Effector memory CD4-positive, alpha-beta T cell (primary cell): ENCODE measurements around the gene SLC35B4.

Experiments used
- DNase-seq, 3 donors: peaks; one replicate each; pipeline ENCODE4 v3.0.0-alpha.2; 2020
- H3K27ac ChIP-seq: 2 replicates; pipeline ENCODE4 v1.7.0; 2013; ENCODE audit warnings: mild to moderate bottlenecking, low read length, moderate library complexity; ENCODE audit not compliant: insufficient read depth, poor library complexity, severe bottlenecking
- H3K27me3 ChIP-seq: replicated peaks from 2 replicates; pipeline ENCODE4 v1.7.0; 2013; ENCODE audit warnings: mild to moderate bottlenecking, low read length; ENCODE audit not compliant: insufficient read depth, control insufficient read depth, poor library complexity, severe bottlenecking
- H3K36me3 ChIP-seq: 2 replicates; pipeline ENCODE4 v1.7.0; 2013; ENCODE audit warnings: mild to moderate bottlenecking, low read length, moderate library complexity; ENCODE audit not compliant: control insufficient read depth, insufficient read depth
- H3K4me1 ChIP-seq: 2 replicates; pipeline ENCODE4 v1.7.0; 2013; ENCODE audit warnings: low read length, mild to moderate bottlenecking; ENCODE audit not compliant: control insufficient read depth, insufficient read depth, poor library complexity, severe bottlenecking
- H3K4me3 ChIP-seq: 2 replicates; pipeline ENCODE4 v1.7.0; 2013; ENCODE audit warnings: low read length, low read depth, mild to moderate bottlenecking; ENCODE audit not compliant: insufficient read depth, poor library complexity, severe bottlenecking
- H3K9me3 ChIP-seq: 2 replicates; pipeline ENCODE4 v1.7.0; 2013; ENCODE audit warnings: mild to moderate bottlenecking, low read length, moderate library complexity; ENCODE audit not compliant: control insufficient read depth

The SLC35B4 gene

DNA sequence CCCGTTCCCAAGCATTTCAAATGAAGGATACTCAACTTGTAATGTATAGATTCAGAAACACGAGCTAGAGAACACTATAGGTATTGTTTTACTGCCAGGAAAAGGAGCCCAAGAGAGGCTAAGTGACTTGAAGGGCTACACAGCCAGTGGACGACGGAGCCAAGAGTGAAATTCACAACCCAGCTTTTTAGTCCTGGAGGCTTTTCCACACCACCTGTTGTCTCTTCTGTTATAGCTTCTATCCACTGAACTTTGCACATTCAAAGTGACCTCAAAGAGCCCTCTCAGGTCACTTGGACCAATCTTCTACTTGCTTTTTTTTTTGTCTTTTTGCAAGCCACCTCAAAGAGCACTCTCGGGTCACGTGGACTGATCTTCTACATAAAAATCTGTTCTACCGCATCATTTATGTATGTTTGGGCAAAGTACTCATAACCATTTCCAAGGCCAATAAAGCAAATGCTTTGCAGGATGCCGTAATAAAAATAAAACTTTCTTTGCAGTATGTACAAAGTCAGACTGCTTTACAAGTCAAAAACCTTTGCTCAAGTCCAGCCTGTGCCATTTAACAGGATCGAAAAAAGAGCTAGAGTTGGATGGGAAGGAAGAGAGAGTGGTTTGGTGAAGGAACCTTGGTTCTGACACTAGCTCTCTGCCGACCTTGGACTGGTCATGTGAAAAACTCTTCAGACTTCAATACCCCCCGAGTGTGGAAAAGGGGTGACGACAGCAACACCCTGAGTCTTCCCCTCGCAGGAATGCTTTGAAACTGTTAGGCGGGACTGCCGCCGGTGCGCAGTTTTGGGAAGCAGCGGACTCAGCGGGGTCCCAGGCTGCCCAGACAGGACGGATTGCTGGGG, 821 bp downstream of the SLC35B4 start:
- DNase-seq = no peak
- peak overlapping the region; percentile 87 for H3K4me3 ChIP-seq
- H3K27me3 ChIP-seq = no peaks in the 10 kb centered on the region
- H3K9me3 ChIP-seq = no peaks in the 10 kb centered on the region
- H3K36me3 ChIP-seq = no peaks in the 10 kb centered on the region
- peak overlapping the region; percentile 61 for H3K27ac ChIP-seq
- no peaks in the 10 kb centered on the region for H3K4me1 ChIP-seq

DNA sequence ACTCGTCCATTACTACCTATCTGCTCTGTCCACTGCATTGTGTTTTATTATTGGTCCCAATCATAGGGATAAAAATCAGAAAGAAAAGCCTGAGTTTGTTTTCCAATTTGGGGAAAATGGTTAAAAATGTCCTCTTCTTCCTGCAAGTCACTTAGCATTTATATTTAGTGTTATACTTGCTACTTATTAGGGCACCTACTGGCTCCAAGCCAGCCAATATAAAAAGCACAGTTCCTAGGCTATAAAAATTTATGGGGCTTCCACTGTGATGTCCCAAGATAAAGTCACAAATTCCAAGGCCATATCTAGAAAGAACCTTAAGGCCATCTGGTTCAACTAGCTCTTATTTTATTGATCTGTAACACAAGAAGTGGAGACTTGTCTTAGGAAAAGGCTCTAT, 3.2 kb downstream of the SLC35B4 start:
- Histone ChIP-seq H3K4me3 (no peak overlapping the region), H3K27me3 (no peaks in the 10 kb centered on the region), H3K27ac (no peak overlapping the region), H3K36me3 (no peaks in the 10 kb centered on the region), H3K4me1 (no peaks in the 10 kb centered on the region), H3K9me3 (no peaks in the 10 kb centered on the region)
- DNase-seq = no peak

DNA sequence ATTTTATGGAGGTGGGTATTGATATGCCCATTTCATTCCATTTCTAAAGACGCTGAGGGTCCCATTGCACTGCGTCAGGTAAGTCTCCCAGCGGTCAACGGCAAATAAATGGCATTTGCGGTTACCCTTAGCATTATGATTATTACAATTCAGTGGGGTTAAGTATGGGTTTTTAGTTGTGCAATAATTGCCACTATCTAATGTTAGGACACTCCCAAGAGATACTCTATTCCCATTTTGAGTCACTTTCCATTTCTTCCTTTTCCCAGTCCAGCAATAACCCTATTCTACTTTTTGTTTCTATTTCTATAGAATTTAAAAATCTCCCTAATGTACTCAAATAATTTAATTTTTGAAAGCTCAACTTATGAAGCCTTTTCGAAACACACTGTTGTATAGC, 4.0 kb downstream of the SLC35B4 start:
- Histone ChIP-seq H3K27ac (no peak overlapping the region), H3K36me3 (peaks cover under 1% of the 10 kb centered on the region), H3K4me1 (no peaks in the 10 kb centered on the region), H3K27me3 (no peaks in the 10 kb centered on the region), H3K4me3 (no peak overlapping the region), H3K9me3 (no peaks in the 10 kb centered on the region)
- no peak for DNase-seq

DNA sequence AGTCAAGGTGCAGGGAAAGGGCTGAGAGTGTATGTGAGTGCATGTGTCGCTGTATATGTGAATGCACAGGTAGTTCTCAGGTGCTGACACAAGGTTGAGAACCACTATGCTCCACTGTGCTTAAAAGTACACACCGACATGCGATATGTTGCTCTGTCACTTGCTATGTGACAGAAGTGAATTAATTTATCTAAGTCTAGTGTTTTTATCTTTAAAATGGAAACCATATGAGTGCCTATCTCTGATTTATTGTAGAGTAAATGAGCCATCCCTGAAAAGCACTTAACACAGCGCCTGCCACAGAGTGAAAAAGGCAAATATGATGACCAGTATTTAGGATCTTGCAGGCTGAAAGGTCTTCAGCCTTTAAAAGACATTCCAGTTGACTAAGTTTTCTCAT, 4.9 kb downstream of the SLC35B4 start:
- peaks cover 6% of the 10 kb centered on the region for H3K36me3 ChIP-seq
- no peak overlapping the region for H3K27ac ChIP-seq
- no peak for DNase-seq
- no peaks in the 10 kb centered on the region for H3K4me1 ChIP-seq
- no peaks in the 10 kb centered on the region for H3K27me3 ChIP-seq
- H3K4me3 ChIP-seq = no peak overlapping the region
- no peaks in the 10 kb centered on the region for H3K9me3 ChIP-seq

DNA sequence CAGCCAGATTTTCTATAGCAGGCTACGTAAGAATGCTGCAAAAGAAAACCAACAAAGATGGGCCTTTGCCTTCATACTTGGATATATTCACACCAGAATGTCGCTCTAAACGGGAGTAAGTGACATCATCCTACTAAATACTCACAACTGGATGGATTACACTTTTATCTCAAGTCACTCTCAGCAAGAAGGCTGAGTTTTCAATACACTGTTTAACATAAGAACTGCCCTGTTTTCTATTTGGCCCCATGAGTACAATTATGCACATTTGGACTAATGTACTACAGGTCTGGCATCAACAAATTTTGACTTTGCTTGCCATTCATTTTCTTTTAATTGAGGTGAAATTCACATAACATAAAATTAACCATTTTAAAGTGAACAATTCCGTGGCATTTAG, 8.2 kb downstream of the SLC35B4 start:
- no peak overlapping the region for H3K4me3 ChIP-seq
- H3K36me3 ChIP-seq = peaks cover 17% of the 10 kb centered on the region
- H3K9me3 ChIP-seq = no peaks in the 10 kb centered on the region
- H3K4me1 ChIP-seq = no peaks in the 10 kb centered on the region
- H3K27me3 ChIP-seq = no peaks in the 10 kb centered on the region
- no peak overlapping the region for H3K27ac ChIP-seq
- no peak for DNase-seq

DNA sequence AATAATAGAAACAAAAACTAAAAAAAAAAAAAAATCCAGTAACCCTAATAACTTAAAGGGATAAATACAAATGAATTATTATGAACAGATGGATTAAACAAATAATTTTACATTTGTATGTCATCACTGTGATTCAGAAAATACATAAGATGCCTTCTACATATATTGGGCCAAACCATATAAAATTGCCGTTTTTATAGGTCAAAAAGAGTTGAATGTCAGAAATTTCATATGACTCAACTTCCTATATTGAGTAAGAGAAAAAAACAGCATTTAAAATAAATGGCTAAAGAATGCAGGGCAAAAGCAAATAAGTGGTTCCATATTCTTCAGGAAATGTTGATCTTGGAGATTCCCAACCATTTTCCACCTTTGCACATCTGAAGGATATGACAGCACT, 9.4 kb downstream of the SLC35B4 start:
- no peaks in the 10 kb centered on the region for H3K27me3 ChIP-seq
- no peaks in the 10 kb centered on the region for H3K9me3 ChIP-seq
- no peaks in the 10 kb centered on the region for H3K4me1 ChIP-seq
- peaks cover 17% of the 10 kb centered on the region for H3K36me3 ChIP-seq
- no peak overlapping the region for H3K27ac ChIP-seq
- no peak for DNase-seq
- H3K4me3 ChIP-seq = no peak overlapping the region

DNA sequence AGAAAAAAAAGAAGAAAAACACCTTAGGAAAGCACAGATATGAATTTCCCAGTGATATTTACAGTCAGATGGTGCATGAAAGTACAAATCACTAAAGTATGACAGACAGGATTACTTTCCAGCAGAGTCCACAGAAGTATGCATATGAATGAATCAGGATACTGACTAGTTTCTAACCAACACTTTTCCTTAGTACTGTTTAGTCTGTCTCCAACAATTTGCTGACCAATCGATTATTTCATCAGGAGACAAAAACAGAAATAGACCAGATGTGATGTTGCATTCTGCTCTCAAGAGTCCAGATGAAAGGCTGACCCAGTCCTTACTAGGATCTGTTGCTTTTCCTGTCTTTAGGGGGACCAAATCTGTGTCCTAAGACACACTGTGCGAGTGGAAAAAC, 14.6 kb downstream of the SLC35B4 start:
- H3K27me3 ChIP-seq = no peaks in the 10 kb centered on the region
- peaks cover 19% of the 10 kb centered on the region for H3K36me3 ChIP-seq
- no peaks in the 10 kb centered on the region for H3K9me3 ChIP-seq

DNA sequence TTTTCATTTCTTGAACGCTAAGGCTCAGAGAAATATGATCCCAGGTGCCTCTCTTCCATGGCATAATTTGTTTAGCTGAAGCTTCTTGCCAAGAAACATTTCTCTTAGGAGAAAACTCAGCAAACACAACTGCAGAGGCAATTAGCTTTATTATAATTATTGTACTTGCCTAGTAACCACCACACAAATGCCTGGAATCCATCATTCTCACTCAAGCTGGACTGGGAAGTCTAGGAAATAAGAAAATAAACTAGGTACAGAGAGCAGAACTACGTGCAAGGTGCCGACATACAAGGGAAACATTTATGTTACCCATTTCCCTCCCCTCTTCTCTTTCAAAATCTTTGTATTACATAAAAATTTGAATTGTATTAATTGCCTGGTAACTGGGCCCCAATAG, 15.1 kb downstream of the SLC35B4 start:
- H3K9me3 ChIP-seq = no peaks in the 10 kb centered on the region
- no peak overlapping the region for H3K27ac ChIP-seq
- no peaks in the 10 kb centered on the region for H3K4me1 ChIP-seq
- H3K36me3 ChIP-seq = peaks cover 17% of the 10 kb centered on the region
- H3K27me3 ChIP-seq = no peaks in the 10 kb centered on the region
- DNase-seq = no peak
- H3K4me3 ChIP-seq = no peak overlapping the region

More for the DNA sequence above, 14.6 kb downstream of the SLC35B4 start:
- Histone ChIP-seq H3K4me1 (no peaks in the 10 kb centered on the region), H3K4me3 (no peak overlapping the region), H3K27ac (no peak overlapping the region)
- DNase-seq = no peak

DNA sequence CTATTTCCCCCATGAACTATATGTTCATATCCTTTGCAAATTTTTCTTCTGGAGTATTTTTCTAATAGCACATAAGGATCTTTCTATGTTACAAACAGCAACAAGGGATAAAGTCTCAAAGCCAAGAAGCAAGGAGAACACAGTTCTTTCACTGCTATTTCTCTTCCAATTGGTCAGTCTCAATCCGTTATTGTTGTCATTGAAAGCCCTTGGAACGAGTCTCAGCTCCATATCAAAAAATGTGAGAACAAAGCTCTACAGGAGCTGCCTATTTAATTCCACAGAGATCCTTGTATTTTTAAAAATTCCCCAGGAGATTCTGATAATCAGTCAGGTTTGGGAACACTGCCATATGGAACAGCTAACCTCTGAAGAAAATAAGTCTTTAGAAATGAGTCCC, 15.7 kb downstream of the SLC35B4 start:
- Histone ChIP-seq H3K27me3 (no peaks in the 10 kb centered on the region), H3K36me3 (peaks cover 15% of the 10 kb centered on the region), H3K4me3 (no peak overlapping the region), H3K9me3 (no peaks in the 10 kb centered on the region), H3K27ac (no peak overlapping the region), H3K4me1 (no peaks in the 10 kb centered on the region)
- no peak for DNase-seq

DNA sequence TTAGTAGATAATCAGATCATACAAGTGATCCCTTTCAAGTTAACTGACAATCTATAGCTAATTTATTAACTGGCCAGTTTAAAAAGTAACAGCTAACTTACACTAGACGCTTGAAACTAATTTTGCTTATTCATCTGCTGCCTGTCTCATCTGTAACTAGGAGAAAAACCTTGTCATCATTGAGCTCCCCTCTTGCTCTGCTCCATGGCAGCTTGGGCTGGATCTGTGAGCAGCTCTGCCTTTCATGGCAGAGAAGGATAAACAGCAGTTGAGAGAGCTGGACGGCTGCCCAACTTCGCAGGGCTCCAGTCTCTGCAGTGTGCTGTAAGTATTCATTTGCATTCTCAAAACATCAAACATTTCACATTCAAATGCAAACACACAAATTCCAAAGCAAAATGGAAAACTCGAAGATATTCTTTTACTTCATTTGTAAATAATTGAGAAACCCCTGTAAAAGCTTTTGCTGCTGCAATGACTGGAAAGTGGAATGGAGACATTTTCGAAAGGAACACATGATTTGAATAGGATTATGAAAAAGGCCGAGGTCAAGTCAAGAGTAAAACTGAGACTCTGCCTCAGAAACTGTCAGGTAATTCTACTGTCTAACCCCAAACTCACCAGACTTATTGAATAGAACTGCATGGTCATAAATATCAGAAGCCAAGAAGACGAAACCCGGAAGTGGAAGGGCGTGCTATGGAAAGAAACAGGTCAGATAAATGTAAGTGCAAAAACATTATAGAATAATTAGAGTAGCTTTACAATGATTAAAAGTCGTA, 17.6 kb downstream of the SLC35B4 start:
- peaks cover 27% of the 10 kb centered on the region for H3K36me3 ChIP-seq

More for the DNA sequence above, 17.6 kb downstream of the SLC35B4 start:
- DNase-seq = no peak
- Histone ChIP-seq H3K4me3 (no peak overlapping the region), H3K9me3 (no peaks in the 10 kb centered on the region), H3K27ac (no peak overlapping the region), H3K27me3 (no peaks in the 10 kb centered on the region), H3K4me1 (no peaks in the 10 kb centered on the region)
